OCI-LY1 (cell line): ENCODE measurements around the gene PTGDS.

Source experiments
- CTCF ChIP-seq: fragments of 200-600 bp; sonication (generic), shearing (Covaris generic); IDR thresholded peaks from 2 replicates; pipeline ENCODE4 v1.5.1; 2017; ENCODE audit warnings: mild to moderate bottlenecking, antibody characterized with exemption, low read length, moderate library complexity, mixed read lengths
- EZH2 ChIP-seq: fragments of 200-600 bp; sonication (generic), shearing (Covaris generic); IDR thresholded peaks from 2 replicates; pipeline ENCODE4 v1.8.0; 2017; ENCODE audit warnings: borderline replicate concordance, mixed run types, mild to moderate bottlenecking, antibody characterized with exemption, low read length, moderate library complexity, mixed read lengths

GRCh38 chr9:137011907-137012675, 34.8 kb downstream of the PTGDS start:
- TF ChIP-seq CTCF = no peak
- TF ChIP-seq EZH2 = no peak
